ENCODE measurements around the gene VAV3. TPM values are rescaled to one million over a fixed set of nuclear protein-coding genes. Genes with fewer than 3 reads are reported as not detected.
A peak's percentile ranks its signal among the peaks of the same experiment; 100 is the strongest.

Gene VAV3
- total RNA-seq, 1 donor from 2014 or later, result 6.4 TPM

DNA sequence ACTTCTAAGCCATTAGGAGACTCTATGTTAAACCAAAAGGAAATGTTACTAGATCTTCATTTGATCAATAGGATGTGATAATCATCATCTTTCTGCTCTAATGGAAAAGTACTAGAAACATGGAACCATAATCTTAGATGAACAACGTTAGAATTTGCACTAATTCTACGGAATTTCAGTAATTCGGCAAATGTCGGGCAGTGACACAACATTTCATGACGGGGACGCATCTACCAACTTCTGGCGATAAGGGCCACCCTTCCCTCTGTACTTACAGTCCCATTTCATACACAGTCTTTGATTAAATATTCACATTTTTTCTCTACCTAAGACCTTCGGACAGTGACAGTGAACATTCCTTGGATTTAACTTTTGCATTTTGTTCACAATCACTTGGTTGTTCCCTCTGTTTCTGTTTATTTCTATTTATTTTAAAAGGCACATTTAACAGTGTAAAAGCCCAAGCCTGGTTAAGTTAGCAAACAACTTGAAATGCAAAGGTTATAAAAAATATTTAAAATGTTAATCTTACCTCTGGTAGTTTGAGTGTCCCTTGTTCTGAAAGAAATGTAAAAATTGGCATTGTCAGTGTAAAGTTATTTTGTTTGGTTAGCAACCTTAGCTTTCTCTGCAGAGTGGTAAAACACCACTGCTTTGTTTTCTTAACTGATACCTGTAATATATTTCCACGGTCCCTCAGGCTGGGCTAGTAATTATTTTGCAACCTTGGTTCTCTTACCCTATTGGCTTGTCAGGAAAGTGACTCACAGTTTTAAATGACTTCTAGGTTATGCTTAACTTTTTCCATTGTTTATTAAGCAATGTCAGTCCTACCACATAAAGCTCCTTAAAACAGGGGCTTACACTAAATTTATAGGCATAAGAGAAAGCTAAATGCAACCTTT lies 276.9 kb downstream of the VAV3 start:
- no peak for DNase-seq (ENCODE audit: low spot score)
- intact Hi-C loops (cut with DNase I), result no loop called here
- no peak for ATAC-seq

GRCh38 chr1:107683683-107684082 lies 281.3 kb downstream of the VAV3 start:
- DNase-seq (ENCODE audit: low spot score) (no peak), ATAC-seq (no peak)
- intact Hi-C loops (cut with DNase I), result no loop called here

GRCh38 chr1:107683191-107683657 lies 281.8 kb downstream of the VAV3 start:
- ATAC-seq, result no peak

DNA sequence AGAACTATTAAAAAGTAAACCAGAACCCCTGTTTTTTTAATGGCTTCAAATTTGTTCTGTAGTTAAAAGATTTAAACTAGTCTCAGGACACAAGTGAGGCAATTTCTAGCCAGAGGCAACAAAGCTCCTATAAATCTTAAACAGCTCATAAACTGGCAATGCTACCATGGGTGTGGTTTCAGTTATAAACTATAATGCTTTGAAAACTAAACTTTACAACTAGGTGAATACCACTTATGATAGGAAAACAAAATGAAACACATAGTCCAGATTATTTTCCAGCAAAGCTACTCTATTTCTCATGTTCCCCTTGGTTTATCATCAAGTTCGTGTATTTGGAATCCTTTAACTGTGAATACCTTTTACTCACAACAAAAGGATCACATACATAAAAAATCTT lies 282.5 kb downstream of the VAV3 start:
- intact Hi-C loops (cut with DNase I), result no loop called here
- ATAC-seq (no peak), DNase-seq (ENCODE audit: low spot score) (no peak)

More at GRCh38 chr1:107683191-107683657, 281.8 kb downstream of the VAV3 start:
- intact Hi-C loops (cut with DNase I), result no loop called here
- DNase-seq (ENCODE audit: low spot score), result no peak

- intact Hi-C loops (cut with DNase I), result no loop called here
- DNase-seq (ENCODE audit: low spot score) (no peak), ATAC-seq (no peak)
Observed at GRCh38 chr1:107681001-107681479, 283.9 kb downstream of the VAV3 start.

GRCh38 chr1:107680579-107680985 lies 284.4 kb downstream of the VAV3 start:
- no peak for DNase-seq (ENCODE audit: low spot score)
- no peak for ATAC-seq
- intact Hi-C loops (cut with DNase I), result no loop called here

- intact Hi-C loops (cut with DNase I), result no loop called here
- ATAC-seq (no peak), DNase-seq (ENCODE audit: low spot score) (no peak)
Observed at GRCh38 chr1:107679411-107679953, 285.5 kb downstream of the VAV3 start.

GRCh38 chr1:107678993-107679392 lies 286.0 kb downstream of the VAV3 start:
- ATAC-seq (no peak), DNase-seq (ENCODE audit: low spot score) (no peak)
- intact Hi-C loops (cut with DNase I), result no loop called here

DNA sequence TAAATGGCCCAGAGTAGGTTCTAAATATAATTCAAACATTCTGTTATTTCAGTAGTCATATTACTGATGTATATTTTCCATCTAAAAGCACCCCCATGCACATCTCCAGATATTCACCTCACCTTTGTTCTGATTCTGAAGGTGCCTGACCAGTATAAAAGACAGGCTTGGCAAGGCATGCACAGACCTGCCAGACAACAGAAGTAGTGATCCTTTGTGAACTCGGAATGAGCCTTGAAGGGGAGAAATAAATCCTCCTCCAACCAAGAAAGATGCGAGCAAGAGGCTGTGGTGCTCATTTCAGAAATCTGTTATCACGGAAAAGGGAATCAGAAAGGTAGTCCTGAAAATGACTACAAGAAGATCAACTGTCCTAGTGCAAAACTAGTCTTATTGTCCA lies 287.3 kb downstream of the VAV3 start:
- ATAC-seq (no peak), DNase-seq (ENCODE audit: low spot score) (no peak)
- intact Hi-C loops (cut with DNase I), result no loop called here

DNA sequence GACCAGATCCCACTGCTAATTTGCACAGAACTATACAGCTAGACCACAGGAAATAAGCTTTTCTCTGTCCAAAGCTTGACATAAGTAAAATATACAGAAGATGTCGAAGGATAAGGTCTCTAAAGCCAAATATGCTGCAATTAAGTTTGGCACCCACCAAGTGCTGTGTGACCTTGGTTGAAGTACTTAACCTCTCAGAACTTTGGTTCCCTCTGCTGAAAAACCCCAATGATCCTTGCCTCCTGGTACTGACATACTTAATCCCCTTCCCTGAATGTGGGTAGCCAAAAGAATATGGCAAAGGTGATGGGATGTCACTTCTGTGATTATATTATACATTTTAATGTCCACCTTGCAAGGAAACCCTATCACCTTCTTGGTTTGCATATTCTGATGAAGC lies 290.5 kb downstream of the VAV3 start:
- no peak for DNase-seq (ENCODE audit: low spot score)
- ATAC-seq, result no peak
- intact Hi-C loops (cut with DNase I), result no loop called here

DNA sequence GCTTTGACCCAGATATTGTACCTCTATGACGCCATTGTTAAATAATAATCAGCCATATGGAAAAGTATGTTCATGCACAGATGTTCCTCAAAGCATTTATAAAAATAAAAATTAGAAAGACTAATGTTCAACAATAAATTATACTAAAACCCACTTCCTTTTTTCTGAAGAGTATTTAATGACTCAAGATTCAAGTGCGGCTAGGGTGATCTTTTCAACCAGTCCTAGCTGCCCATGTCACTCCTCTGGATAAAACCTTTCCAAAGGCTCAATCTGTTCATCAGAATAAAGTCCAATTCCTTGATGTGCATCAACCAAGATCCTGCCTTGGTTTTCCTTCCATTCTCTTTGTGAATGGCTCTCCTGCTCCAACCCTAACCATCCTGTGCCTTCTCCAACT lies 292.0 kb downstream of the VAV3 start:
- no peak for ATAC-seq
- no peak for DNase-seq (ENCODE audit: low spot score)
- intact Hi-C loops (cut with DNase I), result no loop called here

- intact Hi-C loops (cut with DNase I), result no loop called here
- no peak for ATAC-seq
- DNase-seq (ENCODE audit: low spot score), result no peak
Observed at GRCh38 chr1:107670397-107671040, 294.5 kb downstream of the VAV3 start.

GRCh38 chr1:107669996-107670395 lies 295.0 kb downstream of the VAV3 start:
- ATAC-seq (peak; percentile 83), DNase-seq (ENCODE audit: low spot score) (peak; percentile 70)
- intact Hi-C loops (cut with DNase I), result no loop called here

GRCh38 chr1:107668762-107669161 lies 296.2 kb downstream of the VAV3 start:
- no peak for DNase-seq (ENCODE audit: low spot score)
- intact Hi-C loops (cut with DNase I), result no loop called here
- ATAC-seq, result no peak

GRCh38 chr1:107666493-107666892 lies 298.5 kb downstream of the VAV3 start:
- DNase-seq (ENCODE audit: low spot score), result no peak
- intact Hi-C loops (cut with DNase I), result no loop called here
- no peak for ATAC-seq

DNA sequence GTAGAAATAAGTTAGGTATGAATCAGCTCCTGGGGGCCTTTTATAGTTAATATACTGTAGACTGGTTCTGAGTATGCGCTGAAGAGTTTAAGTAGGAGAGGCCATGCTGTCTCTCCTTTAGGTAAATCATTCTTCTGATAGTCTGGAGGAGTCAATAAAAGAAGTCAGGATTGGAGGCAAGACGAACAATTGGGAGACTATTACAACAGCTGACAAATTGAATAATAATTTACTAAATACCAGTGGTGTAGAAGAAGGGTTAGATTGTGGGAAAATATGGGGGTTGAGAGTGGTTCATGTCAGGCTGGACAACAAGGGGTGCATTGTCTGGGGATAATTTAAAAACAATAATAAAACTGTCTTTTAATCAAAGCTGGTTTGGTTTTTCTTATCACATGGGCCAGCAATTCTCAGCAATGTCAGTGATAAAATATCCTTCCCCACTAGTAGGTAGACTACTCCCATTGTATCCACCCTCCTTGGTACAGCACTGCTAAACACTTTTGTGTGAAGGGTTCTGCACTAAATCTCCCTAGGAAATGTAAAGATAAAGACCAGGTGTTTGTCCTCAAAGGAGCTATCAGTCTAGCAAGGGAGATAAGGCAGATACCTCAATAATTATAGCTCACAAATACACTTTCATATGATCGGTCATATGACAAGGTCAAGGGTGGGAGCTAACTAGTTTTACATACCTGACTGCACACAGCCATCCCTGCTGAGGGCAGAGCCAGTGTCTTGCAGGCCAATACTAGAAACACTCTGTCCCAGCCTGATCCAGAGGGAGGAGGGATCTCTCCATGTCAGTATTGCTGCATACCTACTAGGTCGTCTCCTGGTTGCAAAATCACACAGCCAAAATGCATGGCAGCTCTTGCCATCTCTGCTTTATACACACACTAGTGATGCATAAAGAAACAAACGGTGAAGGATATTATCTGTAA lies 299.7 kb downstream of the VAV3 start:
- DNase-seq (ENCODE audit: low spot score) (no peak), ATAC-seq (no peak)
- intact Hi-C loops (cut with DNase I), result no loop called here

DNA sequence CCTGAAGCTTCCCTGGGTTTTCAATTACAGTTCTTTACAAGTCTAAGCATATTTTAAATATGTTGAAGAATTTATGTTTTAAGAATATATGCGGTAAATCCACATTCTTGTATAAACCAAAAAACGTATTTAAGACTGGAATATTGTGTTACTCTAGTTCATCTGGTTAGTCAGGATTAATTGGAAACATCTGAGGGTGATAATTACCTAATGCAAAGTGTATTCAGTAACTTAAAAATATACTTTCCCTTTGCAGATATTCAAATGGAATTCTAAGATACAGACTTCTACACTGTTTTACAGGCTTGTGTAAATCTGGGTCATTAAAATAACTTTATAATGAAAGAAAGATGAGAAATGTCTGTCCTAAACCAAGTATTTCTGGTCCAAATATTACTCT lies 302.0 kb downstream of the VAV3 start:
- no peak for DNase-seq (ENCODE audit: low spot score)
- intact Hi-C loops (cut with DNase I), result no loop called here
- no peak for ATAC-seq

DNA sequence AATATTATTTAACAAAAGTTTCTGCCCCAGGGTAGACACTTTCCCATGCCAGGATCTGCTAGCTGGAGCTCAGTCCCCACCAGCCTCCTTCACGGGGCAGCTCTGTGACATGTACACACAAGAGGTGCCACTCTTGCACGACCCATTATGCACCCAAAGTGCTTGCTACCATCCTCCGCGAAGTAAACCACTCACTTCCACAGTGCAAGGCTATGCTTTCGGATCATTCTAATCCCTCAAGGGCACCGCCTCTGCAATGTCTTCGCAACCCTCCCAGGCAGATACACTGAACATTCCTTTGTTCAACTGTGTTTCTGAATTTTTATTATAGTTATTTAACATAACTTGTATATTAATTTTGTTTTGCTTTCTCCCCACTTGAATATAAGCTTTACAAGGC lies 303.8 kb downstream of the VAV3 start:
- ATAC-seq (no peak), DNase-seq (ENCODE audit: low spot score) (no peak)
- intact Hi-C loops (cut with DNase I), result no loop called here

- ATAC-seq (no peak), DNase-seq (ENCODE audit: low spot score) (no peak)
- intact Hi-C loops (cut with DNase I), result no loop called here
Observed at GRCh38 chr1:107659961-107660360, 305.0 kb downstream of the VAV3 start.
